WTC11 (cell line): ENCODE data around the gene TRIM2. TPM values are rescaled to one million over a fixed set of nuclear protein-coding genes. Genes with fewer than 3 reads are reported as not detected.

Source experiments
- ATAC-seq: fragments of 200-7000 bp; cut with Tn5 transposase; 2 replicates; pipeline ENCODE4 v1.10.0; 2021; ENCODE audit warnings: mild to moderate bottlenecking, moderate library complexity
- CTCF ChIA-PET: fragments of 300-600 bp; sonication (Branson Sonifier 250); formaldehyde crosslinking; loops from one replicate; lab custom pipeline; 2021; ENCODE audit warnings: antibody characterized with exemption; lab: Charles Lee
- POLR2A ChIA-PET: fragments of 350-600 bp; sonication (Branson Sonifier 250); formaldehyde crosslinking; loops from one replicate; lab custom pipeline; 2021; ENCODE audit warnings: antibody characterized with exemption; lab: Charles Lee
- DNase-seq: peaks from one replicate; pipeline ENCODE4 v3.0.0; 2021; ENCODE audit warnings: low spot score
- H3K27ac Mint-ChIP-seq: 2 replicates; pipeline ENCODE4 v1.8.0; 2021; ENCODE audit warnings: mixed read lengths
- H3K27me3 Mint-ChIP-seq: 2 replicates; pipeline ENCODE4 v1.8.0; 2021; ENCODE audit warnings: low read depth, mild to moderate bottlenecking, moderate library complexity, mixed read lengths
- H3K36me3 Mint-ChIP-seq: 2 replicates; pipeline ENCODE4 v1.8.0; 2021; ENCODE audit warnings: mixed read lengths
- H3K4me1 Mint-ChIP-seq: 2 replicates; pipeline ENCODE4 v1.8.0; 2022; ENCODE audit warnings: mixed read lengths
- H3K4me3 Mint-ChIP-seq: 2 replicates; pipeline ENCODE4 v1.8.0; 2021; ENCODE audit warnings: mild to moderate bottlenecking, moderate library complexity, mixed read lengths
- H3K9me3 Mint-ChIP-seq: 2 replicates; pipeline ENCODE4 v1.8.0; 2021; ENCODE audit warnings: mixed read lengths
- AFF4 ChIP-seq: sonication (generic); formaldehyde crosslinking; IDR thresholded peaks from 2 replicates; pipeline ENCODE4 v1.8.1; 2023; ENCODE audit warnings: mild to moderate bottlenecking, missing genetic modification reagents, borderline replicate concordance
- CDX4 ChIP-seq: fragments of 250-450 bp; sonication (Bioruptor Pico); IDR thresholded peaks from 2 replicates; pipeline ENCODE4 v1.9.0; 2021; ENCODE audit warnings: moderate library complexity, mild to moderate bottlenecking, inconsistent platforms, borderline replicate concordance
- NR1H2 ChIP-seq: sonication (generic); formaldehyde crosslinking; IDR thresholded peaks from 2 replicates; pipeline ENCODE4 v1.9.0; 2021; ENCODE audit warnings: mild to moderate bottlenecking, moderate library complexity, missing genetic modification reagents
- PRRX2 ChIP-seq: fragments of 250-450 bp; sonication (Bioruptor Pico); IDR thresholded peaks from 2 replicates; pipeline ENCODE4 v1.8.0; 2021; ENCODE audit warnings: mild to moderate bottlenecking
- SP1 ChIP-seq: sonication (generic); formaldehyde crosslinking; conservative IDR thresholded peaks from 2 replicates; pipeline ENCODE4 v1.8.1; 2022; ENCODE audit warnings: missing genetic modification reagents
- TCF7 ChIP-seq: sonication (generic); formaldehyde crosslinking; IDR thresholded peaks from 2 replicates; pipeline ENCODE4 v1.8.0; 2022; ENCODE audit warnings: mild to moderate bottlenecking, low read depth, missing genetic modification reagents, moderate library complexity
- TEAD4 ChIP-seq: sonication (generic); formaldehyde crosslinking; IDR thresholded peaks from 2 replicates; pipeline ENCODE4 v1.8.0; 2022; ENCODE audit warnings: mild to moderate bottlenecking, missing genetic modification reagents
- total RNA-seq: library from RNA; stranded (reverse); gene quantifications from 3 replicates; pipeline ENCODE4 v1.2.3, GENCODE V29; 2021
- TF ChIP-seq, protein P1 (sequence below): fragments of 250-450 bp; sonication (Bioruptor Pico); IDR thresholded peaks from 2 replicates; pipeline ENCODE4 v1.9.0; 2021; ENCODE audit warnings: mild to moderate bottlenecking, borderline replicate concordance
- TF ChIP-seq, protein P2 (sequence below): sonication (generic); formaldehyde crosslinking; conservative IDR thresholded peaks from 2 replicates; pipeline ENCODE4 v1.8.1; 2022; ENCODE audit warnings: mild to moderate bottlenecking, missing genetic modification reagents
- TF ChIP-seq, protein P3 (sequence below): sonication (generic); formaldehyde crosslinking; IDR thresholded peaks from 2 replicates; pipeline ENCODE4 v1.8.1; 2023; ENCODE audit warnings: mild to moderate bottlenecking, missing genetic modification reagents, moderate library complexity

Gene TRIM2
- total RNA-seq, 1 experiment from 2014 or later: 54.5 TPM

DNA sequence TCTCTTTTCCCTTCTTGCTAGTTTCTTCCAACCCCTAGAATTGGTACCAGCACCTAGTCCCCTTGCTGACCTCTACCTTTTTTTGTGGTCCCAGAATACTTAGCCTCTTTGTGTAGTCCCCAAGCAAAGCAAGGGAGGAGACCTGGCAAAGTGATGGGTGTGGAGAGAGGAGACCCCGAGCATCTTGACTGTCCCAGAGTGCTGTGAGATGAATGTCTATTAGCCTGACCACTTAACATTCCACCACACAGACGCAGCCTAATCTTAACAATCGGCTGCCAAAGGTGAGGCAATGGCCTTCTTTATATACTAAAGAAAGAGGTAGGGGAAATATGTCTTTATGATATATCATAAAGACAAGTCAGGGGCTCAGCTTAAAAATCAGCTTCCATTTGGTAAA is 55.9 kb downstream of the TRIM2 start:
- POLR2A ChIA-PET: no interaction called here
- Mint-ChIP-seq H3K27ac (peak overlapping the region; percentile 100), H3K4me1 (peaks cover 54% of the 10 kb centered on the region), H3K27me3 (no peaks in the 10 kb centered on the region), H3K36me3 (peaks cover 23% of the 10 kb centered on the region), H3K9me3 (peaks cover 19% of the 10 kb centered on the region), H3K4me3 (no peak overlapping the region)
- CTCF ChIA-PET: interaction anchor here (1.0 kb wide), 1 partner anchor 27 kb away, joined by 4 read pairs; no protein-coding TSS in a partner anchor
- ATAC-seq (peak; percentile 43), DNase-seq (no peak)
- TF ChIP-seq TCF7 (CRISPR knock-in tag) (no peak), SP1 (no peak), TEAD4 (CRISPR knock-in tag) (no peak), CDX4 (CRISPR knock-in tag) (no peak), AFF4 (CRISPR knock-in tag) (no peak)
- TF ChIP-seq, protein P1, sequence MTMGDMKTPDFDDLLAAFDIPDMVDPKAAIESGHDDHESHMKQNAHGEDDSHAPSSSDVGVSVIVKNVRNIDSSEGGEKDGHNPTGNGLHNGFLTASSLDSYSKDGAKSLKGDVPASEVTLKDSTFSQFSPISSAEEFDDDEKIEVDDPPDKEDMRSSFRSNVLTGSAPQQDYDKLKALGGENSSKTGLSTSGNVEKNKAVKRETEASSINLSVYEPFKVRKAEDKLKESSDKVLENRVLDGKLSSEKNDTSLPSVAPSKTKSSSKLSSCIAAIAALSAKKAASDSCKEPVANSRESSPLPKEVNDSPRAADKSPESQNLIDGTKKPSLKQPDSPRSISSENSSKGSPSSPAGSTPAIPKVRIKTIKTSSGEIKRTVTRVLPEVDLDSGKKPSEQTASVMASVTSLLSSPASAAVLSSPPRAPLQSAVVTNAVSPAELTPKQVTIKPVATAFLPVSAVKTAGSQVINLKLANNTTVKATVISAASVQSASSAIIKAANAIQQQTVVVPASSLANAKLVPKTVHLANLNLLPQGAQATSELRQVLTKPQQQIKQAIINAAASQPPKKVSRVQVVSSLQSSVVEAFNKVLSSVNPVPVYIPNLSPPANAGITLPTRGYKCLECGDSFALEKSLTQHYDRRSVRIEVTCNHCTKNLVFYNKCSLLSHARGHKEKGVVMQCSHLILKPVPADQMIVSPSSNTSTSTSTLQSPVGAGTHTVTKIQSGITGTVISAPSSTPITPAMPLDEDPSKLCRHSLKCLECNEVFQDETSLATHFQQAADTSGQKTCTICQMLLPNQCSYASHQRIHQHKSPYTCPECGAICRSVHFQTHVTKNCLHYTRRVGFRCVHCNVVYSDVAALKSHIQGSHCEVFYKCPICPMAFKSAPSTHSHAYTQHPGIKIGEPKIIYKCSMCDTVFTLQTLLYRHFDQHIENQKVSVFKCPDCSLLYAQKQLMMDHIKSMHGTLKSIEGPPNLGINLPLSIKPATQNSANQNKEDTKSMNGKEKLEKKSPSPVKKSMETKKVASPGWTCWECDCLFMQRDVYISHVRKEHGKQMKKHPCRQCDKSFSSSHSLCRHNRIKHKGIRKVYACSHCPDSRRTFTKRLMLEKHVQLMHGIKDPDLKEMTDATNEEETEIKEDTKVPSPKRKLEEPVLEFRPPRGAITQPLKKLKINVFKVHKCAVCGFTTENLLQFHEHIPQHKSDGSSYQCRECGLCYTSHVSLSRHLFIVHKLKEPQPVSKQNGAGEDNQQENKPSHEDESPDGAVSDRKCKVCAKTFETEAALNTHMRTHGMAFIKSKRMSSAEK (CRISPR knock-in tag): no peak

- CTCF ChIA-PET: interaction anchor here (1.0 to 1.4 kb wide), 2 partner anchors 28 kb away, joined by 3 to 4 read pairs; no protein-coding TSS in a partner anchor
- no peak for DNase-seq
- Mint-ChIP-seq H3K4me3 (no peak overlapping the region; the same call in 1 of the 2 replicates), H3K9me3 (peaks cover 19% of the 10 kb centered on the region), H3K36me3 (peaks cover 23% of the 10 kb centered on the region)
- POLR2A ChIA-PET: no interaction called here
- TF ChIP-seq, protein P2, sequence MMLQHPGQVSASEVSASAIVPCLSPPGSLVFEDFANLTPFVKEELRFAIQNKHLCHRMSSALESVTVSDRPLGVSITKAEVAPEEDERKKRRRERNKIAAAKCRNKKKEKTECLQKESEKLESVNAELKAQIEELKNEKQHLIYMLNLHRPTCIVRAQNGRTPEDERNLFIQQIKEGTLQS (CRISPR knock-in tag): no peak
- TF ChIP-seq NR1H2 (CRISPR knock-in tag) (no peak), PRRX2 (CRISPR knock-in tag) (no peak)
- TF ChIP-seq, protein P3, sequence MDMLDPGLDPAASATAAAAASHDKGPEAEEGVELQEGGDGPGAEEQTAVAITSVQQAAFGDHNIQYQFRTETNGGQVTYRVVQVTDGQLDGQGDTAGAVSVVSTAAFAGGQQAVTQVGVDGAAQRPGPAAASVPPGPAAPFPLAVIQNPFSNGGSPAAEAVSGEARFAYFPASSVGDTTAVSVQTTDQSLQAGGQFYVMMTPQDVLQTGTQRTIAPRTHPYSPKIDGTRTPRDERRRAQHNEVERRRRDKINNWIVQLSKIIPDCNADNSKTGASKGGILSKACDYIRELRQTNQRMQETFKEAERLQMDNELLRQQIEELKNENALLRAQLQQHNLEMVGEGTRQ (CRISPR knock-in tag): no peak
- TF ChIP-seq, all 79 proteins: peak for 0
- peaks cover 52% of the 10 kb centered on the region for H3K4me1 Mint-ChIP-seq
- ATAC-seq: no peak
- no peaks in the 10 kb centered on the region for H3K27me3 Mint-ChIP-seq
- H3K27ac Mint-ChIP-seq: peak overlapping the region; percentile 100
Measured at GRCh38 chr4:153260553-153261300, 56.5 kb downstream of the TRIM2 start.
